NCI-H774 (cell line): ENCODE data around the gene KCNJ5.

Source experiments
- DNase-seq: peaks from one replicate; lab custom pipeline; 2025; lab: John Stamatoyannopoulos, UW

Gene KCNJ5

DNA sequence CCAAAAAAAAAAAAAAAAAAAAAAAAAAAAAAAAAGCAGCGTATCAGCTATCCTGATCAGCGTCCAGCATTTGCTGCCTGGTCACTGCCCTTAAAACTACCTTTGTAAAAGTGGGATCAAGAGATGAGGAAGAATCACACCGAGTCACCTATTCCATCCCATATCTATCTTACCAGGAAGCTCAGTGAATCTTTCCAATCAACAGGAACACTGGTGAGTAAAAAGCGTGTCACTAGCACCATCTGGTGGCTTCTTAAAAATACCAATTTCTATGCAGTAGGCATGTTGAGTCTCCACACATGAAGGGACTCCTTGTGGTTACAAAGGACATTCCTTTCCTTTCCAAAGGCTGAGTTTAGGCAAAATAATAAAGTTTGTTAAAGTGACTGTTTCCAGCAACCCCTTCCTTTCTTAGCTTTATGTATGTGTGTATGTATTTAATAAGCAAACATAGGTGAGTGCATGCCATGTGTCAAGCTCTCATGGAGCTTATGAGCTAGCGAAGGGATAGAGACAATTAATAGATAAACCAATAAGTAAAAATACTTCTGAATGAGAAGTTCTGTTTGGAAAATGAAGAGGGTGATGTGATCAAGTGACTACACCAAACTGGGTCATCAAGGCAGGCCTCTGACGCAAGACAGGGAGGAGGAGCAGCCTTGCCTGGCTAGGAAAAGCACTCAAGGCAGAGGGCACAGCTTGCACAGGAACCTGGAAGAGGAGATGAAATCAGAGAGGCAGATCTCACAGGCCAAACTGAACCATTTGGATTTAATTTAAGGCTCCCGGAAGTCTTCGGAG, 65.4 kb downstream of the KCNJ5 start:
- peak; percentile 67 for DNase-seq

DNA sequence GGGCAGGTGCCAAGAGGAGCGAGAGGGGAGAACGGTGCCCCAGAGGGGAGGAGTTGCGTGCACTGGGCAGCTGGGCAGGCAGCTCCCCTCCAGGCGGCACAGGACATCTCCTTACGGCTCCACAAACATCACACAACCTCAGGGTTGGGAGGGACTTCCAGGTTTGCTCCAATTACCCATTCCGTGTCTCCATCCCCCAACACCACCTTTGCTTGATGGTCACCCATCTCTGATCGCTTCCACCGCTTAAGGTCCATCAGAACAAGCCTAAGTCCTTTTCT, 66.0 kb downstream of the KCNJ5 start:
- no peak for DNase-seq

DNA sequence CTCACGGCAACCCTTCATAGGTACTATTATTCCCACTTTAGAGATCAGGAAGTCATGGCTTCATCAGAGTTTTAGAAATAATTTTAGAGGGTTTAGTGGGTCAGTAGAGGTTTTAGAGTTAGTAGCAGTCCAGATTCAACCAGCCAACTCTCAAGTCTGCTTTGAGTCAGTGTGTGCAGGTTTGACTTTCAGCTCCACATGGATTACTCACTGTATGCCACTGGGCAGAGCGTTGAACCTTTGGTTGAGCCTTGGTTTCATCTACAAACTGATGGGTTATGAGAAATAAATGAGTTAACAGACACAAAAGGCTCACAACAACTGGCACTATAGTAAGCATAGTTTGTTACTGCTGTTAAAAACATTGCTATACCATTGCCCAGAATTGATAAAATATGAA, 70.5 kb downstream of the KCNJ5 start:
- no peak for DNase-seq

DNA sequence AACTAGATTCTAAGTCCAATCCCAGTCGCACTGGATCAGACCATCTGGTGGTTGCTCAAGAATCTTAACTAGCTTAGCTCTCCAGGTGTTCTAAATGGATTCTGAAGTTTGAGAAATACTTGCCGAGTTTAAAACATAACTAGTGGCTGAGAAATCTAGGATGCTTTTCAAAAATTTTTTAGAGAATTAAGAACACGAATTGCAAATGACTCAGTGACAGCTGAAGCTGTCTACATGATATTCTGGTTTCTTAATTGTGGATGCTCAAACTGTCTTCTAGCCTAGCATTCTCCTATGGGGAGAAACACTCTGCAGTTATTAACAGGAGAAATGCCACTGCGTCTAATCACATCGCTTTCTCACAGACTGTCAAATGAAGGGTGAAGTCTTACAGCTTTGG, 71.7 kb downstream of the KCNJ5 start:
- no peak for DNase-seq

DNA sequence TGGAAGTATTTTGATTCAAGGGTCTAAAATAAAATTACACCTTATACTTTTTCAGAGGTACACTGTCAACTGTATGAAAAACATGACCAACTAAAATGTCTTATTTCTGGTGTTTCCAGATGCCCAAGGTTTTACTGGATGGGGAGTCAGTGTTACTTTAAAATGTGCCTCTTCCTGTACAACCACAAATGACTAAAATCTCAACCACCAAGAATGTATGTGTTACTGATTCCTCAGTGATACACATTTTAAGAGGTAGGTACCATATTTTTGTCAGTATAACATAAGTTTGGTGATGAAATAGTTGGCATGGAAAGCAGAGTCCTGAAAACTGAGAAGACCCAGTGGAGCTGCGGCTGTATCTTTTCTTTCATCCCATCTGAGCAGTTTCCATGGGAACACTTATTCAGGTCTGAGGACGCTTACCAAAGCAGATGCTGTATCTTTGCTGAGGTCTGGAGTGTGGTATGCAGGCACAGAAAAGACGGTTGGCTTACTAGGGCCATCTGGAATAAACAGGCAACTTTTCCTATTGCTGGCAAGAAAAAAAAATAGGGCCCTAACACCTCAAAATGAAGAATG, 72.7 kb downstream of the KCNJ5 start:
- no peak for DNase-seq

DNA sequence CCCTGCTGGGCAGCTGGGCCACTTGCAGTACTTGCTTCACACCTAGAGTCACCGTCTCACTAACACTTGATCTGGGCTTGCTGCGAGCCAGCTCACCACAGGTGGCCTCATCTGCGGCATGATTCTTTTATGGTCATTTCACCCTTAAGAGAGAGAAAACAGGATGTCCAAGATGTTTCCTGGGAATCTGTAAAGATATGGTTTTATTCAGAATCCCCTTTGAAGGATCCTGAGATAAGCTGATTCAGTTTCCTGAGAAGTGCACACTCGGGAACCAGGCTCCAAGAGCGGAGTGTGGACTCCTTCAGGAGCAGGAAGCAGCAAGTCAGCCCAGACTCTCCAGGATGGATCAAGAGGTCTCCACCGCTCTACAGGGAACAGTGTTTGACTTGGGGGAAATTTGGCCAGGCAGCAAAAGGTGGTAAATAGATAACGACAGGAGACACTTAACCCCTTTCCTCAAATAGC, 73.3 kb downstream of the KCNJ5 start:
- DNase-seq = no peak

DNA sequence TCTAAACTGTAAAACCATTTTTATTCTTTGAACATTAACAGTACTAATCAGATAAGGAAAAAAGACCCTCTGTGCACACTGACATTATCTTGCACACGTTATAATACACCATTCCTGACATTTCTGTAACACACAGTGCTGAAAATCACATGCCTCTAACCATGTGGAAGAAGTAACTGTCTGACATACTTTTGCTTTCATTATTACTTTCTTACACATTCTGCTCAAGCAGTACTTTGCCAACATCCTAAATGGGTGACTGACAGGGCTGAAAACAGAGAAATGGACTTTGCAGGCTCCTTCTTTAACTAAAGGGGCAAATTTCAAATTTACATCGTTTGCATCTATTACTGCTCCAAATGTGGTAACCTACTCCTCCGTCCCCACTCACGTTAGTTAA, 74.3 kb downstream of the KCNJ5 start:
- no peak for DNase-seq

DNA sequence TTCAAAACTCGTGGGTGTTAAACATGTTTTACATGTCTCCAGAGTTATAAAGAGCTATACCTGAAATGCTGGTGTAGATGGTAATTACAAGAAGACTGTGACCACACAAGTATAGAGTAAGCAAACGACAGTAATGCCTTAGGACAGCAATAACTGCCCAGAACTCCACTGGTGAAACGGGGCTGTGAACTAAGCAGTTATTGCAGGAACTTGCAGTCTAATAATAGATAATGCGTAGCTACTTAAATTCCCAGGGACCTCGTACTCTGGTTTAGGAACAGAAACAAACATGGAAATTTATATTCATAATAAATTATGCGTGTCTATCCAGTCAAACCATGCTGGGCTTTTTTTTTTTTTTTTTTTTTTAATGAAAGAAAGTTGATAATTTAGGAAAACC, 76.4 kb downstream of the KCNJ5 start:
- no peak for DNase-seq

DNA sequence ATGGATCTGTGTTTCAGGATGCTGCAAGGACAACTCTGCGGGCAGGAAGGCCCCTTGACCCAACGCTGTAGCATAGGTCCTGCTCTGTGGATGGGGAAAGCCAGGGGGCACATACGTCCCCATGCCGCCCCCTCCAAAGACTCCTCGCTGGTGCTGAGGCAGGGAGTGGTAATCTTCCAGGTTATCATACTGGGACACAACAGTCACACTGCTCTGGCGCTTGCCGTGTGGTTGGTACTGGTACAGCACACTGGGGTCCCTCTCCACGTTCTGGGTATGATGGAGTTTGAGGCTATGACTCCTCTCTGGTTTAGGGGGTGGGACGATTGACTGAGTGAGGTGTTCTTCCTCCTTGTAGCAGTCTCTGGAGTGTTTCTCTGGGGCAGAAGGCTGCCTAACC, 77.8 kb downstream of the KCNJ5 start:
- DNase-seq = no peak
